ENCODE measurements around the gene TXNDC8.
"Not testable (repeated sequence)": the region's sequence is repeated elsewhere in the genome, so short reads cannot be mapped to it uniquely, and the experiment has no call there.

TXNDC8 gene

DNA sequence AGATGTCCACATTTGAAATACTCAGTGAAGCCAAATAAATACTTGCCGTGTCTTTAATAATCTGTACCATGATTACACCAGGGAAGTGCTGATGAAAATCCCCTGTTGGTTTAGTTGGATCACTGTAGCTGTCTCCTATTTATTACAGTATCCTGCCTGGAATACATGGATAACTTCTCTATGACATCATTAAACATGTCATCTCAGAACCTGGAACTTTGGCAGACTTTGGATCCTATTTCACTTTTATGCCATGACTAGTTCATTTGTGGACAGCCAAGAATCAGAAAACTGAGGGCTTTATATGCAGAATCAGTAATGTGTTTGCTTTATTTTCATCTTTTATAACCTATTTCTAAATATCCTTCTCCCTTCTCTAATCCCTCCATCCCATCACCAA, at the start of gene TXNDC8:
TSS of gene TXNDC8 (minus strand) at position 137 of the 400 bp plus-strand sequence.
- DNase-seq: no peak

DNA sequence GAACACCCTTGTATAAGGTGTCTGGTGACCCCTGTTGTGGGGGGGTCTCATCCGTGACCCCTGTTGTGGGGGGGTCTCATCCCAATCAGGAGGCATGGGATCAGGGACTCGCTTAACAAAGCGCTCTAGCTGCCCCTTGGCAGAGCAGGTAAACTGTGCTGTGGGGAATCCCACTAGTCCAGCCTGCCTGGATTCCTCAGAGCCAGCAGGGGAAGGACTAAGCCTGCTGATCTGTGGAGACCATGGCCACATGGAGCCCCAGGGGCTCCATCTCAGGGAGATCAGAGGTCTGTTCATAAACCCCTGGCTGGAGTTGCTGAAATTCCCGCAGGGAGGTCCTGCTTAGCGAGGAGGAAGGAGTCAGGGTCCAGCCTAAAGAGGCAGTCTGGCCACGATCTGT, 45.8 kb upstream of the TXNDC8 start:
- DNase-seq: no peak

DNA sequence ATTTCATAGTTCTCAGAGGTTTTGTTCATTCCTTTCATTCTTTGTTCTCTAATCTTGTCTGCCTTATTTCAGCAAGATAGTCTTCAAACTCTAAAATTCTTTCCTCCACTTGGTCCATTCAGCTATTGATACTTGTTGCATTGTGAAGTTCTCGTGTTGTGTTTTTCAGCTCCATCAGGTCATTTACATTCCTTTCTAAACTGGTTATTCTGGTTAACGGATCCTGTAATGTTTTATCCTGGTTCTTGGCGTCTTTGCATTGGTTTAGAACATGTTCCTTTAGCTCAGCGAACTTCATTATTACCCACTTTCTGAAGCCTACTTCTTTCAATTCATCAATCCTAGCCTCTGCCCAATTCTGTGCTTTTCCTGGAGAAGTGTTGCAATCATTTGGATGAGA, 45.1 kb upstream of the TXNDC8 start:
- no peak for DNase-seq

GRCh38 chr9:110371411-110372007, 33.8 kb upstream of the TXNDC8 start:
- no peak for DNase-seq

GRCh38 chr9:110370315-110370714, 32.7 kb upstream of the TXNDC8 start:
- no peak for DNase-seq

DNA sequence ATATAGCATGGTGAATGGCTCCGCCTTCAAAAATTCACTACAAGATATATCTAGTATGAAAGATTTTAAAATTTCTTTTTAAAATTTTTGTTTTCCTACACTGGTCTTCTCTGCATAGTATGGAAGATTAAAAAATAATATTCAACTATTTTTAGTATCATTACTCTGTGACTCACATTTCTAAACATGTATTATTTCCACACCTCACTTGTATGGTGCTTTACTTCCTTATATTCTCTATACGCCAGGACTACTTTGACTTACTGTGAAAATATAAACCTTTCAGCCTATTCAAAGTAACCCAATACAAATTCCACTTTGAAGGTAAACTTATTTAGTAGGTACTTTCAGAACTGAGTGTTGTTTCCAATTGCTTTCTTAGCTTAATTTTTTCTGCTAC, 26.8 kb upstream of the TXNDC8 start:
- no peak for DNase-seq

- not testable (repeated sequence) for DNase-seq
Measured at GRCh38 chr9:110358992-110359391, 21.3 kb upstream of the TXNDC8 start.

- DNase-seq: no peak
Measured at GRCh38 chr9:110357505-110357904, 19.8 kb upstream of the TXNDC8 start.

GRCh38 chr9:110356639-110357395, 19.2 kb upstream of the TXNDC8 start:
- no peak for DNase-seq

- DNase-seq: no peak
Measured at GRCh38 chr9:110355911-110356310, 18.2 kb upstream of the TXNDC8 start.

DNA sequence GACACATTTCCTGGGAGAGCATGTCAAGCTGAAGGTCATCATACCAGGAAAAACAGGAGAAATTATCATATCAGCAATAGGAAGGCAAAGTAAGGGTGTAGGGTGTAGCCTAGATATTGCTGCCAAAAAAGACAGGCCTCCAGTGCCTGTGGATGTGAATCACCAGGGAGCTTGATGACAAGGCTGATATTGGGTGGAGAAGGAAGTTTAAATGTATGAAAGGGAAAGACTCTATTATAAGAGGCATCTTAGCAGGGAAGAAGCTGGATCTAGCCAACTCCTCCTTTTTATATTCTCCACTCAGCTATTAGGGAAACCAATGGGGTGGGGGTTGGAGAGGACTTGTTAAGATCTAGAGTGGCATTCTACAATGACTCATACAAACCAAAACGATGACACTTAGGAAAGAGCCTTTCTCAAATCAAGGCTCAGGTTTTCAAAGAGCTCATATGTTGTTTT, 13.4 kb upstream of the TXNDC8 start:
- no peak for DNase-seq

GRCh38 chr9:110346325-110346724, 8.7 kb upstream of the TXNDC8 start:
- no peak for DNase-seq

GRCh38 chr9:110344821-110345220, 7.2 kb upstream of the TXNDC8 start:
- DNase-seq: no peak

GRCh38 chr9:110343551-110343950, 5.9 kb upstream of the TXNDC8 start:
- DNase-seq: no peak

DNA sequence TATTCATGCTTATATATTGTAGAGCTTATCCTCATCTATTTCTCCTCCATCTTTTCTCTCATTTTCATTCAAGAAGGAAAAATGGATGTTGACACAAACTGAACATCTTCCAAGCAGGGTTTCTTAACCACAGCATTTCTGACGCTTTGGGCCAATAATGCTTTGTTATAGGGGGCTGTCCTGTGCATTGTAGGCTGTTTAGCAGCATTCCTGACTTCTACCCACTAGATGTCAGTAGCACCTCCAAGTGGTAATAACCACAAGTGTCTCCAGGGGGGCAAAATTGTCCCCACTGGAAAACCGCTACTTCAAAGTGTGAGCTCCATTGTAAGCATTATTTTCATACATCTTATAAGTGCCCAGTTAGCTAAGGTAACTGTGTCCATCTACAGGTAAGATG, 2.6 kb upstream of the TXNDC8 start:
- DNase-seq: no peak

DNA sequence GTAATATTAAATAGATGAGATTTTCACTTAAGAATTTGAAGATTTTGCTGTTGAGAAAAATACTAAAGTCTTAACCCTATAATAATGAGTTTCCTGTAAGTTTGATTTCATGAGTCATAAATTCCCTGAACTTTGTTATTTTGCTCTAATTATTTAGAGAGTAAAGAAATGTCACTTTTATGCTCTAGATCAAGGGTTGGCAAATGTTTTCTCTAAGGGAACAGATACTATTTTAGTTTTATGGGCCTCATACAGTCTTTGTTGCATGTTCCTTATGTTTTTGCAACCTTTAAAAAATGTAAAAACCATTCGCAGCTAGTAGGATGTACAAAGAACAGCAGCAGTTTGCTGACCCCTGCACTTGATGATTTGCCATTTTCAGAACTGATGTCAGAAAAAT, 480 bp upstream of the TXNDC8 start:
- no peak for DNase-seq

DNA sequence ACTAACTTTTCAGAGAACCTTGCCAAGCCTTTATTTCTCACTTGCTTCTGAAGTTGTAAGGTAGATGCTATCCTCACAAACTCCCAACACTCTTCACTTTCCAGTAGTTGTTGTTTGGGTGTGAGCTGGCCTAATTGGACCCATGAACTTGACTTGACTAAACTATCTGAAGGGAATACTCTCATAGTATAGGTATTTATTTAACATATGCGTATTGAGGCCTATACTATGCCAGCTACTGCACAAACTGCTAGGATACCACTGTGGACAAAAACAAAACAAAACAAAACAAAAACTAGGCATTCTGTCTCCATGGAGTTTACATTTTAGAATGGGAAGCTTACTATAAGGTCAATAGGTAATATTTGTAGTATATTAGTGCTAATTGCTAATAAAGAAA, 1.3 kb downstream of the TXNDC8 start:
- DNase-seq: no peak

- DNase-seq: no peak
Measured at GRCh38 chr9:110334871-110335270, 2.8 kb downstream of the TXNDC8 start.

- no peak for DNase-seq
Measured at GRCh38 chr9:110334183-110334582, 3.5 kb downstream of the TXNDC8 start.

- no peak for DNase-seq
Measured at GRCh38 chr9:110332766-110333165, 4.9 kb downstream of the TXNDC8 start.

- DNase-seq: no peak
Measured at GRCh38 chr9:110330484-110331105, 7.1 kb downstream of the TXNDC8 start.

DNA sequence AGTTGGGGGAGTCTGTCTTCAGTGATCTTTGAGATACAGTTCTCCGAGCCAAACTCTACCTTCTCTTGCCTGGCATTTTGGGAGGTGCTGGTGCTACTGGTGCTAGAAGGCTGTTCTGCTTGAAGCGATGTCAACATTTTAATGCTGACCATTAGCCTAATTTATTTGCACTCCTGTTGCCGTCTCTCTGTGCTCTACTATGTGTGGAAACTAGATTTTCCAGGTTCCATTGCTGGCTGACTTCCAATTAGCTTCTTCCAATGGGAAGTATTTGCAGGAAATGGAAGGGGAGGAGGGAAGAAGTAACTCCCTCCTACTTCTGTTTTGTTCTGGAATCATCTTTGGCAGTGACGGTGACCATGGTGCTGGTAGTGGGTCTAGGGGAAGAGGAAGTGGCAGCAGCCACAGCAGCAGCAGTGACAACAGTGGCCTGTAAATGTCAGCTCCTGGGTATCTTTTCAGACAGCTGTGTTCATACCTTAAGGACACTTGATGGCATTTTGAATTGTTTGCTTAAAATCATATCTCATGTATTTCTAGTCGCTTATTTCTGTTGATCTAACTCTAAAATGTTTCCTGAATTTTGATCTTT, 7.9 kb downstream of the TXNDC8 start:
- no peak for DNase-seq

GRCh38 chr9:110328763-110329162, 8.9 kb downstream of the TXNDC8 start:
- no peak for DNase-seq

GRCh38 chr9:110327716-110328115, 9.9 kb downstream of the TXNDC8 start:
- DNase-seq: no peak

Data from CD4-positive, alpha-beta T cell treated with Interleukin-6 for 4 hours (primary cell).